Measurements from ENCODE around the gene MNT.

MNT gene

DNA sequence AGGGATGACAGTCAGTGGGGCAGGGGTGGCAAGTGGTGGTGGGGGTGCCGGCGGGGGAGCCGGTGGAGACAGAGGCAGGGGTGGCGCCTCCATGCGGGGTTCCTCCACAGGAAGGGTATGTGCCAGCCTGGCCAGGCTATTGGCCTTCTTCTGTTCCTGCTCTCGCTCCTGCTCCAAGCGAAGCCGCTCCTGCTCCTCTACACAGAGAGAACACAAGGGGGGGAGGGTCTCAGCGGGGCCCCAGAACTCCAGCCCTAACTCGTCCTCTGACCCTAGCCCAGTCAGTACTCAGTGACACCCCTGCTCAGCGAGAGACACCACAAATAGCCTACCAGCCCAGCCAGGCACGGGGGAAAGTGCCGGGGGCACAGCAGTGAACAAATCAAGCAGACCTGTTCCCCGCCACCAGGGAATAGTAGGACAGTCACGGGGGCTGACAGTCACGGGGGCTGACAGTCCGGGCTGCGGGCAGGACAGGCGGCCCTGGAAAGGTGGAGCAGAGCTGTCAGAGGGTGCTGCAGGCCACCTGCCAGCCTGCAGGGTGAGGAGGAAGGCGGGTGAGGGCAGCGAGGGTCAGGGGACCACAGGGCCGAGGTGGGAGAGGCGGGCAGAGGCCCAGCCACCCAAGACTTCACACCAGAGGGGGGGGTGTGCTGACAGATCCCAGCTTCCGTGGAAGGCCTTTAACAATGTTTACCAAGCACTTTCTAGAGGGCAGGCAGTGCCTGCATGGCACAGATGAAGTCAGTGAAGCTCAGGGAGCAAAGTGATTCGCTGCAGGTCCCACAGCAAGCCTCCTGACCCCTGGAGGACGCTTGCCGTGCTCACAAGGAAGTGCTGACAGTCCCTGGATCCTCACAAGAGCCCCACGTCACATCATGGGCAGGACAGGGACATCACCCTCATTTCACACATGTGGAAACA, 5.3 kb downstream of the MNT start:
- DNase-seq = no peak

- no peak for DNase-seq
Measured at GRCh38 chr17:2394775-2395201, 6.1 kb downstream of the MNT start.

DNA sequence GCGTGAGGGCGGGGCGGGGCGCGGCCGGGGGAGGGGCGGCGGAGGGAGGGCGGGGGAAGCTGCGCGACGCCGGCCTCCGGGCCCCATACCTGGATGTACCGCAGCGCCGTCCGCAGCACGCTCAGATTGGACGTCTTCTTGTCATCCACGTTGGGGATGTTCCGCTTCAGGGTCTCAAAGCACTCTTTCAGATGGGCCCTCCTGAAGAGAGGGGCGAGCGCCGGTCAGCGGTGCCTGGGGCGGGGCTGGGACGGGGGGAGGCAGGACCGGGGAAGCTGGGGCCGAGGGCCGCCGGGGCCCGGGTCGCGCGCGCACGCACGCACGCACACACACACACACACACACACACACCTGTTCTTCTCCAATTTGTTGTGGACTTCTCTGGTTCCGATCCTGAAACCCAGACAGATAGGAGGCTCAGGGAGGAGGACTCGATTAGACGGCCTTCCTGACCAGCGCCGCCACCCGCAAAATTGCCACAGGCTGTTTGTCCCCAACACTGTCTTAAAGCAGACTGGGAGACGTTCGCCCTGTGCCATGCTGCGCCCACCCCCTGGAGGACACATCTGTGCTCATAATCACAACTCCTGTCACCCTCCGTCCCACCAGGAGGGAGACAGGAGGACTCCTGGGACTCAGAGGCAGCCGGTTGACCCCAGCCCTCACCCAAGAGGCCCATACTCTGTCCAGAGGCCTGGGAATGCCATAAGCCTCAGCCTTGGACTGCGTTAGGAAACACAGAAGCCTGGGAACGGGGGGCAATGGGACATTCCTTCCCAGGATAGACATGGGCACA, 6.7 kb downstream of the MNT start:
- DNase-seq = no peak

DNA sequence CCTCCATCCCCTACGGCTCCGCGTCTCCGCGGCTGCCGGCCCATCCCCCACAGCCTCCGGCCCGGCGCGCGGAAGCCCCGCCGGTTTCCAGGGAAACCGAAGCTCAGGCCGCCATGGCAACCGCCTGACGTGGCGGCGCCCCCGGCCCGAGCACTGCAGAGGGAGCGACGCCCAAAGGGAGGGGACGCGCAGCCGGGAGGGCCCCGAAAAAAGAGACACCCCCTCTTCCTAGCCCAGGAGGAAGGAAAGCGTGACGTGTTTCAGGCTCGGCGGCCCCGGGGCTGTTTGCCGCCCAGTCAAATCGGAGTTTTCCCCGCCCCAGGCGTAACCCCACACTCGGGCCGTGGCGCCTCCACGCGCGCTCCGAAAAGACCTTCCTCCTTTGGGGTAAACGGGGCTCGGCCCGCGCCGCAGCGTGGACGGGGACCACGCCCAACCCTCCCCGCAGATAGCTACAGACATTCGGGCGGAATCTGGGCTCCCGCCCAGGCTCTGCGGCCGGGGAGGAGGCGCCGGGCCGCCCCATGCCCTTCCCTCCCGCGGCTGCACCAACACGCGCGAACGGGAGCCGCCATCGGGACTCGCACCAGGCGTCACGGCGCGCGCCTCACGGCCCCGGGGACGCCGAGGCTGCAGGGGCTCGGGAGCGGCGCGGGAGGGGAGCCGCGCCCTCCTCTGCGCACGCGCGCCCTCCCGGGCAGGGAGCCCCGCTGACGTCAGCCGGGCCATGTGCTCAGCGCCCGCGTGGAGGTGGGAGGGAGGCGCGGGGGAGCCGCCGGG, 7.5 kb downstream of the MNT start:
- peak; percentile 94 for DNase-seq

GRCh38 chr17:2392252-2393173, 8.3 kb downstream of the MNT start:
- DNase-seq = peak; percentile 96

DNA sequence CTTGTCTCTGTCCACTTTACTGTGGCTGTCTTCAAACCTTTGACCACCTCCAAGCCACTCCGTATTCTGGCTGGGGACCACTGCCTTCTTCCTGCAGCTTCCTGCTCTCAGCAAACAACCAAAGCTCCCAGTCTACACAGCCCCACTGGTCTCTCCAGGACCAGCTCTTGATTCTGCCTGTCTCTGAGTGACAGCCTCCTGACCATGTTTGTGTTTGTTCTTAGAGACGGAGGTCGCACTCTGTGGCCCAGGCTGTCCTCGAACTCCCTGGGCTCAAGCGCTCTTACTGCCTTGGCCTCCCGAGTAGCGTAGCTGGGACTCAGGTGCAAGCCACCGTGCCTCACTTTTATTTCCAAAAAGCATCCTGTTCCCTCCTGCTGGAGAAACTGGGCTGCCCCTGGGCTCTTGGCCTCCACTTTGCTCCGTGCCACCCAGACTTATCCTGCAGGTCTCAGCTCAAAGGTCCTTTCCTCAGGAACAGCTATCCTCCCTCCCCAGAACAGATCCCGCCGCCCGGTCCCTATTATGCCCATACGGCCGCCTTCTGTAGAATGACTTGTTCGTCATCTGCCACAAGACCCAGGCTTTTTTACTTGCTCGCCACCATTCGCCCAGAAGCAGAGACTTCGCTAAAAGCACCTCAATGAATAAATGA, 9.1 kb downstream of the MNT start:
- DNase-seq = no peak

- no peak for DNase-seq
Measured at GRCh38 chr17:2390199-2390836, 10.5 kb downstream of the MNT start.

DNA sequence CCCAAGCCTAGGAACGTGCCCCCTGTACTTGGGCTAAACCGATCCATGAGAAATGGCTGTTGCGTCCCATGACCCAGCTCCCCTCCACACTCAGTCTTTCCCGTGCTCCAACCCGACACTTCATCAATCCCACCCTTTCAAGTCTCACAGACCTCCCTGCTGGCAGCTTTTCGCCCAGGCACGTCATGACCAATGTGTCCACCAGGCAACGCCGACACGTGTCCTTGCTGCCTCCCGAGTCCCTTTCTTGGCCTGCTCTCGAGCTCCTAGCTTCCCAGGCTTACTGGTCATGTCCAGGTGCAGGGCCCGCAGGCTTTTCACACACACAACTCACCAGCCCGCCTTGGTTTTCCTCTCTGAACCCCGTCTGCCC, 12.2 kb downstream of the MNT start:
- DNase-seq = no peak

GRCh38 chr17:2388020-2388682, 12.7 kb downstream of the MNT start:
- DNase-seq = no peak

GRCh38 chr17:2387086-2388019, 13.5 kb downstream of the MNT start:
- DNase-seq = no peak

- no peak for DNase-seq
Measured at GRCh38 chr17:2386400-2387085, 14.3 kb downstream of the MNT start.

DNA sequence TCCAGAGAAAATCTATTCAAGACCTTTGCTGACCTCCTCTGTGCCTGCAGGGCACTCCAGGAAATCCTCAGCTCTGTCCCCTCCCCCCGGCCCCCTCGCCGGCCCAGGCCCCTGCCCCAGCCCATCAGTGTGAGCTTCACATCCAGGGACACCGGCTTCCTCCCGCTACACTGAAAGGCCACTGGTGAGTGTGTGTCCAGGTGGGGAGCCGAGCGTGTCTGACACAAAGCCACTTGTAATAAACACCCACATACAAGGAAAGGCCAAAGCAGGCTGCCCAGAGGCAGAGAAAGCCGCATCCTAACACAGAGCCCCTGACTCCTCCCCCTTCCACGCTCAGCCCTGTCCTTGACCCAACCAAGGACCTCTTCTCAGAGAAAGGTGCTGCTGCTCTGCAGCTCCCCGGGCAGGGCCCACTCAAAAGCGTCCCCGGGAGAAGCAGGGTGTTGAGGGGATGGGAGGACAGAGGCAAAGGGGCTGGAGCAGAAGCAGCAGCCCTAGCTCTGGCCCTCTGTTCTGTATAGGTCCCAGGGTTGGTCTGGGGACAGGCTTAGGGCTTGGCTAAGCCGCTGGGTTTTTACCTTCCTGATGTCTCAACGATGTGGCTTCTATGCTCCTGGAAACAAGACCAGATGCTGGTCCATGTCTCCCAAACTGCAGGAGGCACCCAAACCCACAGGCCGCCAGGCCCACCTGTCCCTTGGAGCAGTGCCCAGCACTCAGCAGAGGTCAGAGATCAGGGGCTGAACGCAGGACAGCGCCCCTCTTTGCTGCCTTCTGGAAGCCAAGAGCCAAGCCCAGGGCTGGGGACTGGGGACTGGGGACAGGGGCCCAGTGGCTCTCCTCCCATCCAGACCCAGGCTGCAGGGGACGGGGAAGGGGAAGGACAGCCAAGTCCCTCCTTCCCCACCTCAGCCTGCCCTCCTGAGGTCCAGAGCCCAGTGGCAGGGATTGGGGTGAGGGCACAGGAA, 15.3 kb downstream of the MNT start:
- no peak for DNase-seq

- DNase-seq = no peak
Measured at GRCh38 chr17:2384439-2385127, 16.3 kb downstream of the MNT start.

GRCh38 chr17:2383628-2384167, 17.2 kb downstream of the MNT start:
- DNase-seq = no peak

GRCh38 chr17:2380950-2381649, 19.8 kb downstream of the MNT start:
- no peak for DNase-seq
